C4-2B (cell line): ENCODE data around the gene NT5DC3.

Experiments used
- CTCF ChIP-seq: fragments of 450-650 bp; conservative IDR thresholded peaks from 2 replicates; pipeline ENCODE4 v1.5.1; 2017; ENCODE audit warnings: mild to moderate bottlenecking
- ZFX ChIP-seq: fragments of 450-650 bp; IDR thresholded peaks from 2 replicates; pipeline ENCODE4 v1.6.1; 2017

GRCh38 chr12:103814436-103814835 is 26.6 kb downstream of the NT5DC3 start:
- no peak for TF ChIP-seq CTCF
- TF ChIP-seq ZFX: no peak
